HG03469 (cell line): ENCODE data around the gene APLNR.

Experiments
- ATAC-seq: cut with Tn5 transposase; IDR thresholded peaks from one replicate; pipeline ENCODE4 v1.9.1; 2021; ENCODE audit warnings: mild to moderate bottlenecking, moderate library complexity, moderate number of reproducible peaks; ENCODE audit not compliant: unreplicated experiment

The APLNR gene

DNA sequence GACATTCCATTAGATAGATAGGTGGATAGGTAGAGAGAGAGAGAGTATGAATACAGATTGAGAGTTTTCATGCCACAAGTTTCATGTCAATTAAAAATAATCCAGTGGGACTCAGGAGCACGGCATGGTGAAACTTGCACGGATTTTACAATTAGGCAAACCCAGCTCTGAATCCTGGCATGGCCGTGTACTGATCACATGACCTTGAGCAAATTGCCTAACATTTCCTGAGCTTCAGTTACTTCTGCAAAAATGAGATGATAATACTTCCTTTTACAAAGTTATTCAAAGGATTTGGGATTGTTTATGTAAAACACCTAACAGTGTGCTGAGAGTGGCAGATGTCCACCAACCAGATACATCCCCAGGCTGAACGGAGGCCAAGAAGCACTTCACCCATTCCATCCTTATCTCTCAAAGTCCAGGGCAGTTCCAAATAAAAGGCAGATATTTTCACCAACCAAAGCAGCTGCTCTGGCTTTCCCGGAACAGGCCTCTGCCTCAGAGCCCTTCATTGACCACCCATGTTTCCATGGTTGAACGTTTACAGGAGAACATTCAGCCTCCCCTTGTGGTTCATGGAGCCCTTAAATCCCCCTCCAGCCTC lies 17.9 kb downstream of the APLNR start:
- ATAC-seq = no peak

DNA sequence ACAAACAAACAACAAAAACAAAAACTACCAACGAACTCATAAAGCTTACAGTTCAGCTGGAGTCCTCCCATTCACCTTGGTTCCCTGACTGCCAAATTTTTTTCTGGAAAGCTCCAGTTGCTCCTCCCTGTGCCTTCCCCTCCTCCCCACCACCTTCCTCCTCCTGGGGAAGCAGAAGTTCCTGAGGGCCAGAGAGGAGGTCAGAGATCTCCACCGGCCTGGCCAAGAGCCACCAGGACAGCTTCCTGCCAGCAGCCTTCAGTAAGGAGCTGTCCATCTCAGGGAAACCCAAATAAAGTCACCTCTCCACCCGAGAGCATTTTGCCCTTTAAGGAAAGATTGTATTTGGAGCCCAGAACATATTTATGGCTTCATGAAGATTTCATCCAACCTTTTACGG lies 20.0 kb downstream of the APLNR start:
- no peak for ATAC-seq

DNA sequence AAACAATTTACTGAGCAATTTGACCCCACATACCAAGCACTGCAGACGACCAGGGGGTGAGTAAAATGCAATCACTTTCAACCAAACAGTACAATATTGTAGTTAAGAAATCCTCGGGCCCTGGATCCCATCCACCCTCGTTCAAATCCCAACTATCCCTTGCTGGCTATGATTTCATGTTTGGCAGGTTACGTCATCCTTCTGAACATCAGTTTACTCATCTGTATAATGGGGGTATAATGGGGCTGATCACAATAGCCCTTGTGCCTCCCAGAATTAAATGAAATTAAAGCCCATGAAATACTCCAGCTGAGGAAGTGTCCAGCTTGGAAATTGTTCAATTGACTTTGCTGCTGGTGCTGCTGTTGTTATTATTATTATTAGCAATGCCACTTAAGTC lies 20.6 kb downstream of the APLNR start:
- ATAC-seq = no peak

- ATAC-seq = no peak
These were observed 22.6 kb downstream of the APLNR start for GRCh38 chr11:57214494-57214893.

DNA sequence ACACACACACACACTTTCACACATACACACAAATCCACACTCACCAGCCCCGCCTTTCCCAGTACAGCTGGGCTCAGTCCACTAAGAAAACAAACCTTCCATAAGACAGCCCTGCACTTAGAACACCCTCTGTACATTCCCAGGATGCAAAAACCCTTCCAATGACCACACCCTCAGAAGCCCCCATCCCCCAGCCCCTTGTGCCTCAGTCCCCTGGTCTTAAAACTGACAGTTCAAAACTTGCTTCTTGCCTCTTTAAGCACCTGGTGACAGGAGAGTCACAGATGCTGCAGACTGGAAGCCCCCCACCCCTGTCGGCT lies 23.0 kb downstream of the APLNR start:
- ATAC-seq = no peak

GRCh38 chr11:57213342-57214097 lies 23.5 kb downstream of the APLNR start:
- ATAC-seq = no peak

DNA sequence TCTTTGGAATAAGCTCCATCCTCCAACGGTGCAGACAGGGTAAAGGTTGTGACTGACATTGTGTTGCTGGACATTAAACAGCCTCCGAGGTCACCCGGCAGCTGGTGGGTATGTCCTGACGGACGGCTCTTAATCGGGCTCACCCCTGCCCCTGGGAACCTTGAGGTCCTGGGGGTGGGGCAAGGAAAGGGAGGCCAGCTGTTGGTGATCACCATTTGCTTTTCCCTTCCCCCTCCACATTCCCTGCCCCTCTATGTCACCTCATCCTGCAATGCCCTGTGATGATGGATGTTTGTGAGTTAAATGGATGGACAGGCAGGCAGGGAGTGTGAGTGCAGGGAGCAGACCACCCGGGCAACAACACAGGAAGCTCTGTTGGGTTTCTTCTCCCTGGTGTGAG lies 26.3 kb downstream of the APLNR start:
- ATAC-seq = no peak

GRCh38 chr11:57207168-57207567 lies 29.9 kb downstream of the APLNR start:
- ATAC-seq = no peak

GRCh38 chr11:57205041-57205641 lies 31.9 kb downstream of the APLNR start:
- ATAC-seq = no peak

DNA sequence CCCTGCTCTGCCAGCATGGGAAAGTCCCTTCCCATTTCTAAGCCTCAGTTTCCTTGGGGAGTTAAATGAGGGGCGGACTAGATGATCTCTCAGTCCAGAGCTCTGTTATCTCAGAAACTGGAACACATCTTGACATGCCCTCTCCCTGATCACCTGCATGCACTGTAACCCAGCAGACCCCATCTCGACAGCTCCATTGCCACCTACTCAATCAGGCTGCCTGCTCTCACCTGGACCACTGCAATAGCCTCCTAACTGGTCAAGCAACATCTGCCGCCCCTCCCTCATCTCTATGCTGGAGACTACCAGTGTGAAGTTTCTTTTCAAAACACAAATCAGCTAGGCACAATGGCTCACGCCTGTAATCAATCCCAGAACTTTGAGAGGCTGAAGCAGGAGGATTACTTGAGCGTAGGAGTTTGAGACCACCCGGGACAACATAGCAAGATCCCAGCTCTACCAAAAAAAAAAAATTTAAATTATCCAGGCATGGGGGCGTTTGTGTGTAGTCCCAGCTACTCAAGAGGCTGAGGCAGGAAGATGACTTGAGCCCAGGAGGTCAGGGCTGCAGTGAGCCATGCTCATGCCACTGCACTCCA lies 33.1 kb downstream of the APLNR start:
- no peak for ATAC-seq

GRCh38 chr11:57203359-57203758 lies 33.7 kb downstream of the APLNR start:
- ATAC-seq = no peak

GRCh38 chr11:57202281-57202680 lies 34.8 kb downstream of the APLNR start:
- ATAC-seq = no peak

GRCh38 chr11:57200917-57201316 lies 36.1 kb downstream of the APLNR start:
- no peak for ATAC-seq

DNA sequence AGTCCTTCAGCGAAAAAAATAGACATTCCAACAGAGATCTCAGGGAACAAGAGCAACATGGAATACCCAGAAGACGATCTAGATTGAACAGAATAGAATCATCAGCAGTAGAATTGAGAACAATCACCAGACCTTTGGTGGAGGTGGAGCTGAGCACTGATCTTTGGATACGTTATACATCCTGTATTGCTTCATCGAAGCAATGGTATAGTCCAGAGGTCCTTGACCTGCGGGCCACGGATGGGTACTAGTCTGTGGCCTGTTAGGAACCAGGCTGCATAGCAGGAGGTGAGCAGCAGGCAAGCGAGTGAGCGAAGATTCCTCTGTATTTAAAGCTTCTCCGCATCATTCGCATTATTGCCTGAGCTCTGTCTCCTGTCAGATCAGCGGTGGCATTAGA lies 37.7 kb downstream of the APLNR start:
- no peak for ATAC-seq

DNA sequence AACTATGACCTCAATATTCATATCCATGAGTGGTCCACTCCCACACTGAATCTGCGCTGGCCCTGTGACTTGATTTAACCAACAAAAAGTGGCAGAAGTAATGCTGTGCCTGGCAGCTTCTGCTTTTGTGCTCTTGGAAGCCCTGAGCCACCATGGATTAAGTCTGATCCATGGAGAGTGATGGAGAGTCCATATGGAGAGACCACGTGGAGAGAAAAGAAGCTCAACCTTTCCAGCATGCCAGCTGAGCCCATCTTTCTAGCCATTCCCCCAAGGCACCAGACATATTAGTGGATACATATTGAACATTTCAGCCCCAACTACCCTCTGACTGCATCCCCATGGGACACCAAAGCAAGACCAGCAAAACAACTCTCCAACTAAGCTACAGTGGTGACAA lies 39.3 kb downstream of the APLNR start:
- ATAC-seq = no peak

DNA sequence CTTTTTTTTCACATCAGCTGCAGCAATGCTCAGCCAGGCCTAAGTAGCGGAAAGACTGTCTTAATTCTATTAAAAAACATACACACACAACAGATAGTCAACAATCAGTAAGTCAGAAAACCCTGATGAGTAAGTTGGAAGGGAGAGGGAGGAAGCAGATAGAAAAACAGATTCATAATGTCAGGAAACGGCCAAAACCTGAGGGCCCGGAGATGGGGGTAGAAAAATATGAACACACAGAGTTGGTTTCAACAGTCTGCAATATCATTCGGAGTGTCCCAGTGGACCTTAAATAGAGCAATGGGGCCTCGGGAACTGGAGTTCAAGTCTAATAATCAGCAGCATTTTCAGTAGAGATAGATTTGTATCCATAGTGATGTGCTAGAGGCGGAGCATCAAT lies 40.5 kb downstream of the APLNR start:
- ATAC-seq = no peak

- ATAC-seq = no peak
These were observed 44.7 kb downstream of the APLNR start for GRCh38 chr11:57192316-57192715.

- no peak for ATAC-seq
These were observed 45.5 kb downstream of the APLNR start for GRCh38 chr11:57191311-57192219.

DNA sequence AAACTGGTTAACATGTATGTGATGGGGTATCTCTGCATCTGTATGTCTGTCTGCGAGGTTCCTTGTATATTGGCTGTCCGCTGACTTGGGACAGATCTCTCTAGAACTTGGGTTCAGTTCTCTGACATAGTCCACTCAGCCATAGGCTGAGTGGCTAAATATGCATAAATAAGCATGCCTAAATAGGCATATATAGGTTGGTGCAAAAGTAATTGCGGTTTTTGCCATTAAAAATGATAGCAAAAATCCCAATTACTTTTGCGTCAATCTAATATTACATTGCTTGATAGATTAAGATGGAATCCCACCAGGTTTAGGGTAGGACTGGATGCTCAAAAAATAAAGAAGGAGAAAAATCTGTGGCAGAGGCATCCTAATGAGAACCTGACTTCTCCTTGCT lies 46.5 kb downstream of the APLNR start:
- ATAC-seq = no peak
